ENCODE measurements around the gene ZNF398. TPM values are rescaled to one million over a fixed set of nuclear protein-coding genes. Genes with fewer than 3 reads are reported as not detected.
"Not testable (repeated sequence)": the region's sequence is repeated elsewhere in the genome, so short reads cannot be mapped to it uniquely, and the experiment has no call there.

Gene ZNF398
- total and polyA plus RNA-seq, 7 donors = 2.4 to 19.7 (median 13.0) TPM

DNA sequence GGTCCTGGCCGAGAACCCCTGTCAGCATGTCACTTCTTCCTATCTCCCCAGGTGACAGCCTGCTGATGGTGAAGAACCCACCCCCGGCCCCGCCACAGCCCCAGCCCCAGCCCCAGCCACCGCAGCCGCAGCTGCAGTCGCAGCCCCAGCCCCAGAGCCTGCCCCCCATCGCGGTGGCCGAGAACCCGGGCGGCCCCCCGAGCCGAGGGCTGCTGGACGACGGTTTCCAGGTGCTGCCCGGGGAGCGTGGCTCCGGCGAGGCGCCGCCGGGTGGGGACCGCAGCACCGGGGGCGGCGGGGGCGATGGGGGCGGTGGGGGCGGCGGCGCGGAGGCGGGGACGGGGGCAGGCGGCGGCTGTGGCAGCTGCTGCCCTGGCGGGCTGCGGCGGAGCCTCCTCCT is 76.5 kb downstream of the ZNF398 start:
- Histone ChIP-seq H3K4me3 (no peak overlapping the region), H3K9me3 (no peaks in the 10 kb centered on the region), H3K36me3 (peaks cover 10 to 70% (median 41%) of the 10 kb centered on the region in 4 donors), H3K4me1 (no peaks in the 10 kb centered on the region), H3K27me3 (no peaks in the 10 kb centered on the region), H3K27ac (no peak overlapping the region)
- no peak for DNase-seq
- intact Hi-C loops (cut with DNase I) = no loop called here
- TF ChIP-seq, protein P1, sequence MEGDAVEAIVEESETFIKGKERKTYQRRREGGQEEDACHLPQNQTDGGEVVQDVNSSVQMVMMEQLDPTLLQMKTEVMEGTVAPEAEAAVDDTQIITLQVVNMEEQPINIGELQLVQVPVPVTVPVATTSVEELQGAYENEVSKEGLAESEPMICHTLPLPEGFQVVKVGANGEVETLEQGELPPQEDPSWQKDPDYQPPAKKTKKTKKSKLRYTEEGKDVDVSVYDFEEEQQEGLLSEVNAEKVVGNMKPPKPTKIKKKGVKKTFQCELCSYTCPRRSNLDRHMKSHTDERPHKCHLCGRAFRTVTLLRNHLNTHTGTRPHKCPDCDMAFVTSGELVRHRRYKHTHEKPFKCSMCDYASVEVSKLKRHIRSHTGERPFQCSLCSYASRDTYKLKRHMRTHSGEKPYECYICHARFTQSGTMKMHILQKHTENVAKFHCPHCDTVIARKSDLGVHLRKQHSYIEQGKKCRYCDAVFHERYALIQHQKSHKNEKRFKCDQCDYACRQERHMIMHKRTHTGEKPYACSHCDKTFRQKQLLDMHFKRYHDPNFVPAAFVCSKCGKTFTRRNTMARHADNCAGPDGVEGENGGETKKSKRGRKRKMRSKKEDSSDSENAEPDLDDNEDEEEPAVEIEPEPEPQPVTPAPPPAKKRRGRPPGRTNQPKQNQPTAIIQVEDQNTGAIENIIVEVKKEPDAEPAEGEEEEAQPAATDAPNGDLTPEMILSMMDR (IDR thresholded peaks at IDR 0.05) = no peak
- TF ChIP-seq POLR2A (IDR thresholded peaks at IDR 0.05) = no peak
- TF ChIP-seq POLR2AphosphoS5 (IDR thresholded peaks at IDR 0.05) = no peak
- no peak for TF ChIP-seq EP300 (IDR thresholded peaks at IDR 0.05)
- 97 to 98% methylated on average over 39 of the region's 39 CpGs for WGBS, 2 donors

DNA sequence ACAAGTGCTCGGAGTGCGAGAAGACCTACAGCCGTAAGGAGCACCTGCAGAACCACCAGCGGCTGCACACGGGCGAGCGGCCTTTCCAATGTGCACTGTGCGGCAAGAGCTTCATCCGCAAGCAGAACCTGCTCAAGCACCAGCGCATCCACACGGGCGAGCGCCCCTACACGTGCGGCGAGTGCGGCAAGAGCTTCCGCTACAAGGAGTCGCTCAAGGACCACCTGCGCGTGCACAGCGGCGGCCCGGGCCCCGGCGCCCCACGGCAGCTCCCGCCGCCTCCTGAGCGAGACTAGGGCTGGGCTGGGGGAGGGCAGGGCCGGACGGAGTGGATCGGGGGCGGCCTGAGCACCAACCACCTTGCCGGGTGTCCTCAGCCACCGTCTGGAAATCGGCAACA is 77.1 kb downstream of the ZNF398 start:
- no peak for DNase-seq
- H3K36me3 ChIP-seq = peaks cover 7 to 64% (median 37%) of the 10 kb centered on the region in 4 donors
- H3K4me1 ChIP-seq = no peaks in the 10 kb centered on the region
- H3K4me3 ChIP-seq = no peak overlapping the region
- 98% methylated on average over 37 of the region's 37 CpGs for WGBS, 2 donors
- intact Hi-C loops (cut with DNase I) = no loop called here
- no peak overlapping the region for H3K27ac ChIP-seq
- no peaks in the 10 kb centered on the region for H3K27me3 ChIP-seq
- TF ChIP-seq POLR2AphosphoS5 (IDR thresholded peaks at IDR 0.05) (no peak), EP300 (IDR thresholded peaks at IDR 0.05) (no peak), POLR2A (IDR thresholded peaks at IDR 0.05) (no peak)
- TF ChIP-seq, protein P1 (IDR thresholded peaks at IDR 0.05) = no peak
- H3K9me3 ChIP-seq = no peaks in the 10 kb centered on the region

DNA sequence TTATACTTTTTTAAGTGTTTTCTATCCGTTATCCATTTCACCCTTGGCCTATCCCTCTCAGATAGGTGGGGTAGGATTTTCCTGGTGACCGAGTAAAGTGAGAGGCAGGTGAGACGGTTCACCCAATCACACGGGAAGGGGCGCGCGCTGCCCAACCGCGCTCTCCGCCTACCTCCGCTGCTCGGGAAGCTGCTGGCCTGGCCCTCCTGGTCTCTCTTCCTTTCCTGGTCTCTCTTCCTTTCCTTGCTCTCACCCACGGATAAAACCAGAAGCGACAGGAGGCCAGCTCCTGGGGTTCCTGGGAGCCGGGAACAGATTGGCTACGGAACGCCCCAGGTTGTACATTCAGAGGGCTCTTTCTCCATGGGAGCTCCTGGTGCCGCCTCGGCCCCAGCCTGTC is 77.9 kb downstream of the ZNF398 start:
- no peak for DNase-seq
- Histone ChIP-seq H3K27ac (no peak overlapping the region), H3K9me3 (no peaks in the 10 kb centered on the region), H3K27me3 (no peaks in the 10 kb centered on the region), H3K36me3 (peaks cover 7 to 56% (median 35%) of the 10 kb centered on the region in 4 donors), H3K4me3 (no peak overlapping the region), H3K4me1 (no peaks in the 10 kb centered on the region)
- intact Hi-C loops (cut with DNase I) = no loop called here
- TF ChIP-seq EP300 (IDR thresholded peaks at IDR 0.05) (no peak), POLR2AphosphoS5 (IDR thresholded peaks at IDR 0.05) (no peak), POLR2A (IDR thresholded peaks at IDR 0.05) (no peak)
- TF ChIP-seq, protein P1 (IDR thresholded peaks at IDR 0.05) = no peak
- WGBS, 2 donors = 95 to 97% methylated on average over 19 of the region's 19 CpGs

DNA sequence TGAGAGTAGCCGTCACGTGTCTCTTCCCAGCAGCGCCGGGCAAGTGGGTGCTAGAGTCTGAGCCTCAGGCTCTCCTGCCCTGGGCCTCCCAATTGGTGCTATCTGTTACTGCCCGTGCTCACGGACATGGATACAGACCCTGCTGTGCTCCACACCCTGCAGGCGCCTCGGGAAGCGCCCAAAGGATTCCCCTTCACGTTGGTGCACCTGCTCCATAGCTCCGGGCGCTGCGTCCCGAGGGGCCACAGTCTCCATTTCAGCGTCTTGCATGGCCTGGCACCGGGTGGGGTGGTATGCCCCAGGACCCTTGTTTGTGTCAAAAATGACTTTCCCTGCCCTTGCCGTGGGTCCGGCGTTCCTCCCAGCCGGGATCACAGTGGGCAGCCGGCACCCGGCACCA is 78.4 kb downstream of the ZNF398 start:
- H3K4me3 ChIP-seq = no peak overlapping the region
- H3K36me3 ChIP-seq = peaks cover 7 to 51% (median 29%) of the 10 kb centered on the region in 4 donors

DNA sequence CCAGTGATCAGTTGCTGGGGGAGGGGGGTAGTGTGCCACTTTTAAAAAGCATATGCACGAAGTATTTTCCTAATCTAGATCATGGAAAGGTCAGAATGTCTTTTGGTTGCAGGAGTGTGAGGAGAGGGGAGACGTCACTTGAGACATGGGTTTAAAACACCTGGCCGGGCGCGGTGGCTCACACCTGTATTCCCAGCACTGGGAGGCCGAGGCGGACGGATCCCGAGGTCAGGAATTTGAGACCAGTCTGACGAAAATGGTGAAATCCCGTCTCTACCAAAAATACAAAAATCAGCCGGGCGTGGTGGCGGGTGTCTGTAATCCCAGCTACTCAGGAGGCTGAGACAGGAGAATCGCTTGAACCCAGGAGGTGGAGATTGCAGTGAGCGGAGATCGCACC is 79.1 kb downstream of the ZNF398 start:
- H3K27me3 ChIP-seq; H3K9me3 ChIP-seq; H3K27ac ChIP-seq; intact Hi-C loops (cut with DNase I); DNase-seq; H3K4me1 ChIP-seq; H3K4me3 ChIP-seq: not testable (repeated sequence)
- peaks cover 7 to 44% (median 24%) of the 10 kb centered on the region in 4 donors for H3K36me3 ChIP-seq
- 89 to 96% methylated on average over 17 of the region's 17 CpGs for WGBS, 2 donors

More for the DNA sequence above, 78.4 kb downstream of the ZNF398 start:
- no peak for TF ChIP-seq POLR2AphosphoS5 (IDR thresholded peaks at IDR 0.05)
- TF ChIP-seq POLR2A (IDR thresholded peaks at IDR 0.05) = no peak
- TF ChIP-seq, protein P1 (IDR thresholded peaks at IDR 0.05) = no peak
- no peak for TF ChIP-seq EP300 (IDR thresholded peaks at IDR 0.05)
- Histone ChIP-seq H3K27ac (no peak overlapping the region), H3K9me3 (no peaks in the 10 kb centered on the region), H3K4me1 (no peaks in the 10 kb centered on the region), H3K27me3 (no peaks in the 10 kb centered on the region)
- intact Hi-C loops (cut with DNase I) = no loop called here
- 93 to 95% methylated on average over 22 of the region's 22 CpGs for WGBS, 2 donors
- DNase-seq = no peak

Data from sigmoid colon (tissue), 7 donors.